ENCODE results near the gene PIP5K1C.

GRCh38 chr19:3631053-3631861, 69.0 kb downstream of the PIP5K1C start:
- TF ChIP-seq CTCF (IDR thresholded peaks at IDR 0.05): no peak
- no peak for TF ChIP-seq EZH2 (IDR thresholded peaks at IDR 0.05)
